GM19239 (cell line): Measurements from ENCODE around the gene CDKN2AIP.
"Not testable (repeated sequence)": the region's sequence is repeated elsewhere in the genome, so short reads cannot be mapped to it uniquely, and the experiment has no call there.

Source experiments
- DNase-seq: peaks from one replicate; pipeline ENCODE4 v3.0.0; 2011; ENCODE audit warnings: low spot score; ENCODE audit not compliant: insufficient read length
- FAIRE-seq: peaks from 2 replicates; lab custom pipeline; 2011; peaks lifted over from hg19 to GRCh38; lab: Jason Lieb, UNC

Gene CDKN2AIP

GRCh38 chr4:183411291-183411861, 33.1 kb upstream of the CDKN2AIP start:
- FAIRE-seq (peak; percentile 64), DNase-seq (peak; percentile 18)

DNA sequence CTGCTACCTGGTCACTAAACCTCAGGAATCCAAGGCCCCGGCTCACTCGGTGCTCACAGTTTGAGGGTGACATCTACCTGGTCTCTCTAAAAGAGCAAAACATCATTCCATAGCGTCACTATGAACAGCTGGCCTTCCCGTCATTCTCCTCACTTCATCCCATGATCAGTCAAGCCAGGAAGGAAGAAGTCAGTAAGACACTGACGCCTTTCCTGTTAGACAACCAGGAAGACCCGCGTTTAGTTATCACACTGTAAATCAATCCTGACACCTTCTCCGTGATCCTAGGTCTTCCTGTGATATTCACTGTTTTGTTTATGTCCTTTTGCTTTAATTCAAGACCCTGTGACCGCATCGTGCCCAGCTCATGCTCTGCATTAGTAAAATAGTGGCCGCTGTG, 31.6 kb upstream of the CDKN2AIP start:
- FAIRE-seq = no peak
- no peak for DNase-seq

GRCh38 chr4:183413234-183414200, 30.9 kb upstream of the CDKN2AIP start:
- DNase-seq (no peak), FAIRE-seq (no peak)

DNA sequence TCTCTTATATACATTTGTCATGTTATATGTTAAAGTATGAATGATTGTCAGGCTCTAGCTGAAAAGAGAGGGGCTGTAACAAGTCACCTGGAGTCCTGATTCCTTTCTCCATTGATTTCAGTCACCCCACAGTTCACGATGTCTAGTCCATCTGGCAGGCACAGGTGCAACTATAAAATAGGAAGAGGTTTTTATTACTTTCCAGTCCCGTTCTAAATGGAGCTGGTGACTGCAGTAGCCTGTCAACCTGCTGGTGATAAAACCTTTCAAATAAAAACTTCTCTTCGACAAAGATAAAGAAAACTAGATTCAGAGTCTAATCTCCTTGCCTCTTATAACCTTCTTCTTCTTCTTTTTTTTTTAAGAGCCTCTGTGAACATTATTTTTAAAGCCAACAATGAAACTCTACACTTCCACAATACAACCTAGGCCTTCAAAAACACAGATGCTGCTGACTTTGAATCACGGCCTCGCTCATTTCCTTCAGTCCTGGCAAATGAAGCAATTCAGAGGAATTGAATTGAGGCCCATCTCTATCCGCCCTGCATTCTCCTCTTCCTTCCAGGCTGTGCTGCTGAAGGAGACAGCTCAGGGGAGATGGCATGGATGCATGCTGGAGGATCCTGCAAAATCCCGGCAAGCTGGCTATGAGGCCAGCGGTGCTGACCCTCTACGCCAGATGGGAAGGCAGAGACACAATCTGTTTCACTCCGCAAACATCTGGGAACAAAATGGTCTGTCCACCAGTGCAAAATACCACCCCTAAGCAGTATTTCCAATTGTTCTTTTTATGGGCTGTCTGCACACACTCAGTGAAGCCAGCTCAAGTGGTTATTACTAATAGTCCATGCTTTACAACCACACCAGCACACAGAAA, 27.3 kb upstream of the CDKN2AIP start:
- no peak for FAIRE-seq
- no peak for DNase-seq

DNA sequence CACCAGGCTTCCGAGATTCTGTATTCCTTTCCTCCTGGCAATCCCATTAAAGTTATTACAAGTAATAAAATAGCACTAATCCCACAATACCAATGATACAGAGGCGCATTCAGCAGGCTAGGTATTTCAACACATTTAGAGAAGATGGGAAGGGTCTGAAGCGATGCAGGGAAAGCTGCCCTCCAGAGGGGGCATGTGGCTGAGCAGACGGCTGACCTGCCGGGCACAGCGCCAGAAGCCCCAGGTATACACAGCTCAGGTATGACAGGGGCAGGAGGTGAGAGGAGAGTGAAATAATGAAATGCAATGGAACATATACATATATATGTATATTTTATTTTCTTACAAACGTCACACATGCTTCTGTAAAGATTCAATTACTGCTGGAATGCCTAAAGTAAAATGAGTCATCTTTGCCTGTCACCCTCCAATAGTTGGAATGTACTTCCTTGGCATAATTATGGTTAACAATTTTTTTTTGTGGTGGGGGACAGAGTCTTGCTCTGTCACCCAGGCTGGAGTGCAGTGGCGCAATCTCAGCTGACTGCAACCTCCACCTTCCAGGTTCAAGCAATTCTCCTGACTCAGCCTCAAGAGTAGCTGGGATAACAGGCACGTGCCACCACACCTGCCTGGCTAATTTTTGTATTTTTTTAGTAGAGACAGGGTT, 21.3 kb upstream of the CDKN2AIP start:
- FAIRE-seq = no peak
- DNase-seq = no peak

- no peak for DNase-seq
- no peak for FAIRE-seq
Measured at GRCh38 chr4:183424109-183424744, 20.2 kb upstream of the CDKN2AIP start.

GRCh38 chr4:183426507-183426906, 17.9 kb upstream of the CDKN2AIP start:
- DNase-seq (no peak), FAIRE-seq (no peak)

DNA sequence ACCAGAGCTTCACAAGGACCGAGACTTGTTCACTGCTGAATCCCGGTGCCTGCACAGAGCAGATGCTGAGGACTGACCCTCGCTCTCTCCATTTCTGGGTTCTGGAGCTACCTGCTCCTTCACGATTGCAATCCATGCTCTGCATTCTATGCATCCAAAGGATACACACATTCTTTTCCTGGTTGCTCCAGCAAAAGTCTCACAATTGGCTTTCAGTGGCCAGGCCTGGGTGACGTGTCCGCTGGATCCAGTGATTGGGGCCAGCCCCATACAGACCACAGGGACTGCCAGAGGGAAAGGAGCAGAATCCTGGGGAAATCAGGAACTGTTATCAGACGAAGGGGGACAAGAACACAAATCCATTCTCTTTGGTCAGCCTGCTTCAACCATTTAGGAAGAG, 14.9 kb upstream of the CDKN2AIP start:
- FAIRE-seq = no peak

DNA sequence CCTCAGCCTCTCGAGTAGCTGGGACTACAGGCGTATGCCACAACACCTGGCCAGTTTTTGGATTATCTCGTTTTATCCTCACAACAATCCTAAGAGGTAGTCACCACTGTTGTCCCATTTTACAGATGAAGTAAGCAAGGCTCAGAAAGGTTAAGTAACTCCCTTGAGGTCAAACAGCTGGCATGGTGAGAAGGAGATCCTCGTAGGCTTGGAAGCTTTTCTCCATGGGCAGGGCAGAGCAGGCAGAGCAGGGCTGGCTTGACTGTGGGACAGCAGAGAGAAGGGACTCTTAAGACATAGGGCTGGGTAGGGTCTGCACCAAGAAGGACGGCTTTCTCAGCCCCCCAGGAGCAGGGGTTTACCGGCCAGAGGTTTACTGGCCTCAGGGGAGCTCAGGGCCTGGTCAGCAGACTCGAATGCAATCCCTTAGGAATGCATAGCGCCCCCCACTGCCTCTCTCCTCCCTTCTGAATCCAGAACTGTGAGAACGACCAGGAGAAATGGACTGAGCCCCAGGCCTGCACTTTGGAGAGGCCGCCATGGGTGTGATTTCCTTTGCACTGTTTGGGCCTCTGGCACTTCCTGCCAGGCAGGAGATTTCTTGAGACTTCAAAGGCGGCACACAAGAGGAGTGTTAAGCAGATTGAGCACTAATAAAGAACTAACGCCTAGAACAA, 14.0 kb upstream of the CDKN2AIP start:
- no peak for DNase-seq
- no peak for FAIRE-seq

More for the DNA sequence above, 14.9 kb upstream of the CDKN2AIP start:
- DNase-seq = no peak

- no peak for FAIRE-seq
- no peak for DNase-seq
Measured at GRCh38 chr4:183430994-183431347, 13.5 kb upstream of the CDKN2AIP start.

DNA sequence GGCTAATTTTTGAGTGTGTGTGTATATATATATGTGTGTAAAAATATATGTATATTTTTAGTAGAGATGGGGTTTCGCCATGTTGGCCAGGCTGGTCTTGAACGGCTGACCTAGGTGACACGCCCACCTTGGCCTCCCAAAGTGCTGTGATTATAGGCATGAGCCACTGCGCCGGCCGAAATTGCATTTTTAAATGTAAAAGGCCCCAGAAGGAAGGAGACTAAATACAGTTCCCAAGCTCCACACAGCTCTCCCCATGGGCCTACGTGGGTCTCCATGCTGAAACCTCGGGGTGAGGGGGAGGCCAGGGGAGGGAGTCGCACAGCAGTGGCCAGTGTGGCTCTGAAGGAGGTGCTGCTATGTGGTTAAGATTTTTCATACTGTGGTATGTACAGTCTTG, 12.8 kb upstream of the CDKN2AIP start:
- FAIRE-seq = no peak
- no peak for DNase-seq

DNA sequence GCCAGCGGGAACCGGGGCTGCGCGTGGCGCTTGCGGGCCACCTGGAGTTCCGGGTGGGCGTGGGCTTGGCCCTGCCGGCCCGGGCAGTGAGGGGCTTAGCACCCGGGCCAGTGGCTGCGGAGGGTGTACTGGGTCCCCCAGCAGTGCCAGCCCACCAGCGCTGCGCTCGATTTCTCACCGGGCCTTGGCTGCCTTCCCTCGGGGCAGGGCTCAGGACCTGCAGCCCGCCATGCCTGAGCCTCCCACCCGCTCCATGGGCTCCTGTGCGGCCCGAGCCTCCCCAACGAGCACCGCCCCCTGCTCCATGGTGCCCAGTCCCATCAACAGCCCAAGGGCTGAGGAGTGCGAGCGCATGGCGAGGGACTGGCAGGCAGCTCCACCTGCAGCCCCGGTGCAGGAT, 11.3 kb upstream of the CDKN2AIP start:
- FAIRE-seq, DNase-seq: not testable (repeated sequence)

DNA sequence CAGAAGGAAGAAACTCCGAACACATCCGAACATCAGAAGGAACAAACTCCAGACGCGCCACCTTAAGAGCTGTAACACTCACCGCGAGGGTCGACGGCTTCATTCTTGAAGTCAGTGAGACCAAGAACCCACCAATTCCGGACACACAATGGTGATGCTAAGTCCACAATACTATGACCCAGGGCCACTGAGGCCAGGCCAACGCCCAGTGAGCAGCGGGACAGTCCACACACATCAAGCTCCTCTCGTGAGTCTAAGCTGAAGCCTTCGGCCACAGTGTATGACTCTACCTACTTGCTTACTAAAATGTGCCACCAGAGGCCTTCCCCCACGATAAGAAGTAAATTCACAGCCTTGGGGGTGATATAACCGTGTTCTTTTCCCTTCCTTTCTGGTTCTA, 10.2 kb upstream of the CDKN2AIP start:
- FAIRE-seq = no peak
- DNase-seq = no peak

DNA sequence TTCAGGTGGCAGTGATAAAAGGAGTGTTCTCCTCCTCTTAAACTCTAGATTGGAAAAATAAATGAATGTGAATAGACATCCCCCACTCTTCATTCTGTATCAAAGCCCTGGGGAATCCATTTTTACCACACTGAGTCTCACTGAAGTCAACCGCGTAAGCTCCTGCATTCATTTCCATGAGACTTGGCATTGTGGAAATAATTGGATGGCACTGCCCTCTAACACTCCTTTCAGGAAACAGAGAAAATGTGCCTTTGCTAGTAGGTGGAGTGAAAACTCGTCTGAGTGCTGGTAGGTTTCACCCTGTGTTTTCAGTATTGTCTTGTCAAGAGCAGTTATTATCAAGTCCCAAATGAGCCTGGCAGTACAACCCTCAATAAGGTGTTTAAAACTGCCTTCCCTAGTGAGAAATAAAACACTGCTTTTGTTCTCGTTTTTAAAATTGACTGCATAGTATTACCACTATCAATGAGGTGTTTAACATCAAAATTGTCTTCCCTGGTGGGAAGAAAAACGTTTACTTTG, 9.7 kb upstream of the CDKN2AIP start:
- FAIRE-seq (no peak), DNase-seq (no peak)

DNA sequence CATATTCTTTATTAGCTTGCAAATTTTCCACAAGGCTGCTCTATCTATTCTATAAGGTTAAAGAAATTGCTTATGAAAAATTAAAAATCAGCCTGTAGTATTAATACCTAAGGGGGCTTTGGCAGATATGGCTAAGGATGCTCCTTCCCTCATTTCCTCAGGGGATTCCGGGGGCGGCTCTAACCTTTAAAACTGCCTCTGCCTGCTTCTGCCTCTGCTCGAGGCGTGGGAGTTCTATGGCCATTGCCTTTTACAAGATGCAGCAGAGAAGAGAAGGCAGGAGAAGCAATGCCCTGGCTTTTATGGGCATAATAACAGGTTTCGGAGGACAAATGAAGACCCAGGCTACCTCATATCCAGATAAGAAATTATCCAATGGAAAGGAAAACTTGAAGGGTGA, 8.6 kb upstream of the CDKN2AIP start:
- no peak for FAIRE-seq
- no peak for DNase-seq

DNA sequence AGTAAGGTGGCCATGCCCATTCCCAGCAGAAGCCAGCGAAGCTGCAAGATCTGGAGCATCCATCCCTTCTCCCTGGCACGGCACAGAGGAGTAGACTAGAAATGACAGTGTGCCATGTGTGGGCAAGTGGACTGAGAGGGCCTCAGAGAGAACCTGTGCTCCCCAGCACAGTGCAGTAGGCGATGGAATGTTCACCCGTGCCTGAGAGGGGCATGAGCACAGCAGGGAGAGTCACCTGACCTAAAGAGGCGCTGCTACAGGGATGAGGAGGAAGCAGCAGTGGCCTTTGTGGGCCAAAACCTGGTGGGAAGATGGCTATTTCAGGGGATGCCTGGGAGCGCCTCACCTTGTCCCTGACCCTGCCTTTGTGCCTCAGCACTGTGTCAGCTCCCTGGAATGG, 8.0 kb upstream of the CDKN2AIP start:
- FAIRE-seq = no peak

GRCh38 chr4:183437452-183437851, 7.0 kb upstream of the CDKN2AIP start:
- FAIRE-seq (no peak), DNase-seq (no peak)

More for the DNA sequence above, 8.0 kb upstream of the CDKN2AIP start:
- no peak for DNase-seq

DNA sequence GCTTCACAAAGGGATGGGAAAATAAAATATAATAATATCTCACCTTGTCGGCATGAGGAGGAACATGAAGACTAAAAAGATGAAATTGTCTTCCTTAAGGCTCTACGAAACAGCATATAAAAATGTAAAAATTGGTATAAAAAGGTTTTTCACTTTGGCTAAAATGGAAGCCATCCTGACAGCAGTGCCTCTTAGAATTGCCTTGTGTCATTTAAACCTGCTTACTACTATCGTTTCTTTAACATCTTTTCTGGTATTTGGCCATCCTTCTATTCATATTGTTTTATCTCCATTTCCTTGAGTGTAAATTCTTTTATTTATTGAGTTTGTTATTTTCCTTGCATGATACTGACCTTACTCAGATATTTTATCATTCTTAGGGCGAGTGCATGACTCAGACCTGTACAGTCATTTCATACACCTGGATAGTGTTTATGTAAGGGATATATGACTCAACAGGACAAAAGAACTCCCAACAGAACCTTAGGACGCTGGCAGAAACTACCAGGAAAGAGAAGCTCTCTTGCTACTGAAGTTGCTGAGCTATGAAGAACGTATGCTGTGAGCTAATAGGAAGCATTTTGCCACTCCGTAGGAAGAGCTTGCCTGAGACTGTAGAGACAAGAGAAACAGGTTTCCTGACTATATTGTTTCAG, 5.8 kb upstream of the CDKN2AIP start:
- FAIRE-seq = no peak
- no peak for DNase-seq
